ENCODE data around the gene PIP4K2B.

The PIP4K2B gene

DNA sequence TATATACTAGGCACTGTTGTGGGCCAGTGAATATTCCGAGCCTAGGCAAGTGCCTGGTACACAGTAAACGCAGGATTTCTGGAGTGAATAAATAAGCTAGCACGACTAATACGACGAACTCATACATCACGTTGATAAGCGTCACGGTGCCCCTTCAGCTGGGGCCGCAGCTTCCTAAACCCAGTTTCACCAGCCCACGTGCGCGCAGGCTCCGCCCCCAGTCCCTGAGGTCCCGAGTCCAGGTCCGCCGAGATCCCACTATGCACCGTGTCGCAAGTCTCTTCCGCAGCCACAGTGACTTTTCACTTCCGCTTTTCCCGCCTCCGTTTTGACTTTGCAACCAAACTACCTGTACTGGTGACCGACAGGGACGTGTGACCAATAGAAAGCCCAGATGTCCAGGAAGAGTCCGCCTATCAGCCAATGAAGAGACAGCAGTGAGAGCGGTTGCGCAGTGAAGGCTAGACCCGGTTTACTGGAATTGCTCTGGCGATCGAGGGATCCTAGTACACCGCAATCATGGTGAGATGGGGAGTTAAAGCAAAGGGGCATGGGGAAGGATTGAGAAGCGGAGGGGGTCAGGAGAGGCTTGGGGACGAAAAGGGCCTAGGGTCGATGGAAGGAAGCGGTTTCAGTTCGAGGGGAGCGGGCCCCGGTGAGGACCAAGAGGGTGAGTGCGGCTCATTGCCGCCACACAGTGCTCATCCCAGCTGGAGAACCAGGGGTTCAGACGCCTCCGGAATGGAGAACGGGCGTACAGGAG is 46.9 kb downstream of the PIP4K2B start, which contains the start of gene PSMB3:
Gene PSMB3 (plus strand): TSS at position 434 of the 763 bp plus-strand sequence. CDS start 86 bp downstream, at position 520.
- peak within 1 kb of the TSS; percentile 99 for H3K4me3 ChIP-seq (replicated peaks; ENCODE audit: low read depth, low read length)
- TF ChIP-seq, protein P1, sequence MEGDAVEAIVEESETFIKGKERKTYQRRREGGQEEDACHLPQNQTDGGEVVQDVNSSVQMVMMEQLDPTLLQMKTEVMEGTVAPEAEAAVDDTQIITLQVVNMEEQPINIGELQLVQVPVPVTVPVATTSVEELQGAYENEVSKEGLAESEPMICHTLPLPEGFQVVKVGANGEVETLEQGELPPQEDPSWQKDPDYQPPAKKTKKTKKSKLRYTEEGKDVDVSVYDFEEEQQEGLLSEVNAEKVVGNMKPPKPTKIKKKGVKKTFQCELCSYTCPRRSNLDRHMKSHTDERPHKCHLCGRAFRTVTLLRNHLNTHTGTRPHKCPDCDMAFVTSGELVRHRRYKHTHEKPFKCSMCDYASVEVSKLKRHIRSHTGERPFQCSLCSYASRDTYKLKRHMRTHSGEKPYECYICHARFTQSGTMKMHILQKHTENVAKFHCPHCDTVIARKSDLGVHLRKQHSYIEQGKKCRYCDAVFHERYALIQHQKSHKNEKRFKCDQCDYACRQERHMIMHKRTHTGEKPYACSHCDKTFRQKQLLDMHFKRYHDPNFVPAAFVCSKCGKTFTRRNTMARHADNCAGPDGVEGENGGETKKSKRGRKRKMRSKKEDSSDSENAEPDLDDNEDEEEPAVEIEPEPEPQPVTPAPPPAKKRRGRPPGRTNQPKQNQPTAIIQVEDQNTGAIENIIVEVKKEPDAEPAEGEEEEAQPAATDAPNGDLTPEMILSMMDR (IDR thresholded peaks at IDR 0.05; ENCODE audit: low read depth, low read length, missing control alignments): no peak
- peak; percentile 100 for DNase-seq (ENCODE audit: extremely low read depth, low read depth)

DNA sequence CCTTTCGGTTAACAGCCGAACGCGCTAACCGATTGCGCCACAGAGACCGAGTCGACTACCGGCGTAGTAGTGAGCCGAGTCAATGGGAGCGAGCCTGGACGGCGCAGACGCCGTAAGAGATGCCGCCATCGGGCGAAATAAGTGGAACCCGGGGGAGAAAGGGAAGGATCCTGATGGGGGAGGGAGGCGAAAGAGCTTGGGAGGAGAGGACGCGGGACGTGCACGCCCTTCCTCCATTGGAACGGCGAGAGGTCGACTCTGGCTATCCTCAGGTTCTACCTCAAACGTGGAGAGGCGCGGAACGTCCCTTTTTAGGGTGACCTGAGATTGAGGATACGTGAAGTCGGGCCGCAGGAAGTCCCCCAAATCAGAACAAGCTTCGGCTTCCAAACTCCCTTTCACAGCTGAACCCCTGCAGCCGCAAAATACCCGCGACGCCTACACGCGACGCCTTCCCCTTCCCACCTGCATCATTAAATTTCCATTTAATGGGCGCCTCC is 47.5 kb downstream of the PIP4K2B start:
- peak; percentile 65 for DNase-seq (ENCODE audit: extremely low read depth, low read depth)
- H3K4me3 ChIP-seq (replicated peaks; ENCODE audit: low read depth, low read length): peak overlapping the region; percentile 99
- TF ChIP-seq, protein P1 (IDR thresholded peaks at IDR 0.05; ENCODE audit: low read depth, low read length, missing control alignments): no peak

DNA sequence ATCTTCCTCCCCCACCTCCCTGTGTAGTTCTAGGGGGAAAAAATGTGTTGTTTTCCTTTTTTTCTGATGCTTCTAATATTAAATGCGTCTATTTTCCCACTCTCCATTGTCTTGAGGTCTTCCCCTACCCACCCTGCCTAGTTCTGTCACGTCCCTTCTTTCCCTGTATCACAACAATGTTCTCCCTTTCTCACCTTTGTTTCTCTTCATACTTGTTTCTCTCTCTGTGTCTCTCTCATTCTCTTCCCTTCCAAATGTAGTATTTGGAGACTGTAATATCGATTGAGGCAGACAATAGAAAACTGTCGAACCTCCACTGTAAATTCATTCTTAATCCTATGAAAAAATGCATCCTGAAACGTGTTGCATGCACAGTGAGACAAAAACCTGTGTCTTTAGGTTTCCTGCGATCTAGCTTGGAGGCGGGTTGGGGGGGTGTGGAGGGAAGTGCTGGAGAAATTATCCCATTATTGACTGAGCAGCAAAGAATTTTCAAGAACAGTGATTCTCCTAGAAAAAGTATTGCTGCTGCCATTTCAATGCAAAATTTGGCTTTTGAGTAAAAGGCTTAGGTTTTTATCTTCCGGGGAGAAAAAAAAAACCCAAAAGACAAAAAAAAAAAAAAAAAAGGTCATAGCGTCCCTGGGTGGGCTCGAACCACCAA is 48.1 kb downstream of the PIP4K2B start:
- H3K4me3 ChIP-seq (replicated peaks; ENCODE audit: low read depth, low read length): peak overlapping the region; percentile 99
- no peak for DNase-seq (ENCODE audit: extremely low read depth, low read depth)
- TF ChIP-seq, protein P1 (IDR thresholded peaks at IDR 0.05; ENCODE audit: low read depth, low read length, missing control alignments): no peak

DNA sequence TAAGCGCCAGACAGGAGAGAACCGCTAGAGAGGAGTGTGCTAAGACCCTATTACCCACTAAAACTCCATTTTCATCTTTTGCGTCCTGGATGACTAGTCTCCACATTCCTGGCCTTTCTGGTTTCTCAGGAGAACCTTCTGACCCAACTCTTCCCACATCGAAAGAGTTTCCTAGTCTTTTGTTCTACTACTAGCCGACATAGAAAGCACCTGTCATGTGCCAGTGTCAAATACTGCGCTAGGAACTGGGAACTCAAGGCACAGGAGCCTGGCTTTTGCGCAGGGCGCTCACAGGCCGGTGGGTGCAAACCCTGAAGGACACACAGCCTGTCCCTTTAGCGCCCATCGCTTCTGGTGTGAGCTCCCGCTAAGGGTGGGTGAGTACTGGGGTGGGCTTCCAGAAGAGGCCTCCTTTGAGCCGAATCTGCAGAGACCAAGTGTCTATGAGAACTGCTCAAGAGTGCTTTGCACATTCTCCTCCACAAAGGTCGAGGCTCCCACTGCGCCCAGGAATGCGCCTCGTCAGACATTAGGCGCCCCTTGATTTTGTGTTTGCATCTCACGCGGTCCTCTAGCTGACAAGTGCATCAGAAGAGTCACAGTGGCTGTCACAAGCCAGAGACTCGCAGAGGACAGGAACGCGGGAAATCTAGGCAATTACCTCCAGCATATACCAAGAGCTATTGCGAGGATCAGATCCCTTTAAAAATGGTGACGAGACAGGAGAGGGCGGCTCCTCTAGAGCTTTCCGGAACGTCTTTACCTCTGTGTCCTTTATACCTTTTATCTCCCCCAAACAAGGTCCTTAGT is 48.8 kb downstream of the PIP4K2B start:
- peak overlapping the region; percentile 99 for H3K4me3 ChIP-seq (replicated peaks; ENCODE audit: low read depth, low read length)
- DNase-seq (ENCODE audit: extremely low read depth, low read depth): no peak

DNA sequence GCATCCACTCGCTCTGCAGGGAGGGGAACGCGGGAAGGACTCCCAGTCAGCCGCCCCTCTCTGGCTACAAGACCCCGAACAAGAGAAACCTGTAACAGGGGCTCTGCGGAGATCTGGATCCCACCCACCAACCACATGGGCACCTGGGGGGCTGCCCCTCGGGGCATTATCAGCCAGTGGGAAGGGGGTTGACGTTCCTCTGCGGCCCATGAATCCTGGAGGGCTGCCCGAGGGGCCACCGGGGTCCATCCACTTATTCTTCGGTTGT is 49.4 kb downstream of the PIP4K2B start:
- TF ChIP-seq, protein P1 (IDR thresholded peaks at IDR 0.05; ENCODE audit: low read depth, low read length, missing control alignments): no peak
- peak overlapping the region; percentile 99 for H3K4me3 ChIP-seq (replicated peaks; ENCODE audit: low read depth, low read length)
- no peak for DNase-seq (ENCODE audit: extremely low read depth, low read depth)

More for the DNA sequence above, 48.8 kb downstream of the PIP4K2B start:
- TF ChIP-seq, protein P1 (IDR thresholded peaks at IDR 0.05; ENCODE audit: low read depth, low read length, missing control alignments): no peak

DNA sequence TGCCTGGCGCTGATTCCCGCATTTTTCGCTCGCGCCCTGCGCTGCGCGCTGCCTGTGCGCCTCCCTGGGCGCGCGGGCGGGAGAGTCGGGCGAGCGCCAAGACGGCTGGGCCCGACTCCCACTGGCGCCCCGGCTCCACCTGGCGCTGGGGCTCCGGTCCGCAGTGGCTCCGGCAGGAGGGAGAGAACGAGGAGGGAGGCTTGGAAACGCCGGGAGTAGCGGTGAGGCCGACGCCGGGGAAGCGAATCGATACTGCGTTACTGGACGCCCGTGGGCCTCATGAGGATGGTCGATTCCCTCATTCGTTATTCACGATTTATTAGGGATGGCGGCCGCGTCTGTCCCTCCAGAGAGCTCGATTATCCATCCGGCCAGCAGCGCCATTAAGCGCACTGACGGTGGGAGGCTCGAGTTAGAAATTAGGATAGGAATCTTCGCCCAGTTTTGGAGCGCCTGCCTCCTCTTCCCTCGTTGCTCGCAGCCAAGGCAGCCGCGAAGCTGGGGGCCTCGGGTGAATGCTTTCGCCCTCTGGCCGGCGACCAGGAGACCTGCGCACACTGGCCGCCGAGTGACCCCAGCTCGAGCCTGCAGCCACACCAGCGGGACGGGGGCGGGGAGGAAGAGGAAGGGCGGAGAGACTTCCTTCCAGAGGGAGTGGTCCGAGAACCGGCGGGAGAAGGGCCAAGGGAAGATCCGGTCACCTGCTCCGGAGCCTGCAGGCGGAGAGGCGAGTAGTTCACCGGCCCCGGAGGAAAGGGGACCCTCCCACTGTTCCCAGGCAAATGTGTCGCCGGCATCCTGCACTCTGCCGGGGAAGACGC is 49.9 kb downstream of the PIP4K2B start:
- TF ChIP-seq, protein P1 (IDR thresholded peaks at IDR 0.05; ENCODE audit: low read depth, low read length, missing control alignments): no peak
- peak overlapping the region; percentile 99 for H3K4me3 ChIP-seq (replicated peaks; ENCODE audit: low read depth, low read length)
- no peak for DNase-seq (ENCODE audit: extremely low read depth, low read depth)
